Gastrocnemius medialis (tissue), 4 donors: ENCODE measurements around the gene ZNF207. TPM values are rescaled to one million over a fixed set of nuclear protein-coding genes. Genes with fewer than 3 reads are reported as not detected.
A peak's percentile ranks its signal among the peaks of the same experiment; 100 is the strongest.
"Not testable (repeated sequence)": the region's sequence is repeated elsewhere in the genome, so short reads cannot be mapped to it uniquely, and the experiment has no call there.

Source experiments
- ATAC-seq, 2 donors: fragments of 150-250 bp; one replicate each; pipeline ENCODE4 v1.9.1; 2016
- DNase-seq, 2 donors: peaks; one replicate each; pipeline ENCODE4 v3.0.0-alpha.2; 2019
- H3K27ac ChIP-seq, 4 donors: fragments of 200-600 bp; sonication (generic); 1 replicate in 1 of 4; 2 replicates in 3 of 4; pipeline ENCODE4 v1.5.1; 2016 to 2018; ENCODE audit warnings: mild to moderate bottlenecking in 2 of 4, moderate library complexity in 1 of 4
- H3K27me3 ChIP-seq, 3 donors: fragments of 200-600 bp; sonication (generic) in 2 of 3; 1 replicate in 1 of 3; 2 replicates in 2 of 3; pipeline versions ENCODE4 v1.5.1 to v1.6.0; 2016 to 2019; ENCODE audit warnings: mild to moderate bottlenecking in 1 of 3, moderate library complexity in 1 of 3
- H3K36me3 ChIP-seq, 2 donors: fragments of 200-600 bp; sonication (generic) in 1 of 2; one replicate each; pipeline ENCODE4 v1.5.1; 2017 to 2018
- H3K4me1 ChIP-seq, 2 donors: fragments of 200-600 bp; sonication (generic) in 1 of 2; one replicate each; pipeline ENCODE4 v1.5.1; 2016 to 2017; ENCODE audit warnings: mild to moderate bottlenecking in 2 of 2
- H3K4me3 ChIP-seq, 4 donors: fragments of 200-600 bp; sonication (generic) in 3 of 4; 1 replicate in 1 of 4; 2 replicates in 3 of 4; pipeline ENCODE4 v1.5.1; 2016 to 2019; ENCODE audit warnings: mild to moderate bottlenecking in 2 of 4
- H3K9me3 ChIP-seq, 3 donors: fragments of 200-600 bp; sonication (generic) in 2 of 3; 1 replicate in 1 of 3; 2 replicates in 2 of 3; pipeline ENCODE4 v1.5.1; 2016 to 2019
- CTCF ChIP-seq, 5 experiments: fragments of 450-650 bp in 3 of 5; fragments of 200-600 bp in 2 of 5; sonication (generic) in 2 of 5; IDR thresholded peaks in 4 of 5; conservative IDR thresholded peaks in 1 of 5; 1 replicate in 4 of 5; 2 replicates in 1 of 5; pipeline ENCODE4 v1.5.1; 2016 to 2019; ENCODE audit warnings: antibody characterized with exemption in 5 of 5, mild to moderate bottlenecking in 3 of 5, moderate library complexity in 3 of 5
- POLR2A ChIP-seq, 2 donors: fragments of 450-650 bp; IDR thresholded peaks; one replicate each; pipeline ENCODE4 v1.6.1; 2017; ENCODE audit warnings: antibody characterized with exemption in 2 of 2, mild to moderate bottlenecking in 2 of 2, moderate library complexity in 2 of 2
- in situ Hi-C, 4 donors: fragments of 200-750 bp; cut with MboI; loops; one replicate each; pipeline versions ENCODE4 v1.15.0 to v1.8.0; 2017; ENCODE audit warnings: low sequenced_read_pairs in 4 of 4
- intact Hi-C: fragments of 100-400 bp; cut with DNase I; formaldehyde crosslinking; loops from one replicate; pipeline ENCODE4 v1.15.1; 2023; ENCODE audit warnings: low total_unique reads
- total RNA-seq, 4 donors: library from RNA; depleted of rRNA; stranded (reverse); fragments of >200 nt; gene quantifications; one replicate each; pipeline versions ENCODE4 v1.1.0 to v1.2.3, GENCODE V29; 2016

Gene ZNF207
- total RNA-seq, 4 donors from 2014 or later, result 51.4 to 126 (median 82.4) TPM

GRCh38 chr17:32348483-32348800 is 1.5 kb upstream of the ZNF207 start:
- no peaks in the 10 kb centered on the region for H3K27me3 ChIP-seq
- intact Hi-C loops (no loop called here), in situ Hi-C loops (loop anchor here in 1 of 4 donors (25.0 kb wide), 1 partner anchor 336 kb away; the partner anchor contains the start of gene LRRC37B)
- DNase-seq (no peak), ATAC-seq (no peak)
- H3K36me3 ChIP-seq, result peaks cover 0 to 14% of the 10 kb centered on the region in 2 donors
- H3K4me1 ChIP-seq, result peaks cover 24 to 28% of the 10 kb centered on the region in 2 donors
- no peak overlapping the region for H3K4me3 ChIP-seq
- TF ChIP-seq POLR2A (IDR thresholded peaks at IDR 0.05) (no peak), CTCF (IDR thresholded peaks at IDR 0.05 in 4 of 5, conservative IDR thresholded peaks at IDR 0.05 in 1 of 5) (no peak)
- no peak overlapping the region for H3K27ac ChIP-seq
- no peaks in the 10 kb centered on the region for H3K9me3 ChIP-seq

- H3K27me3 ChIP-seq, result no peaks in the 10 kb centered on the region
- H3K9me3 ChIP-seq, result no peaks in the 10 kb centered on the region
- DNase-seq, result no peak
- no peak for TF ChIP-seq POLR2A (IDR thresholded peaks at IDR 0.05)
- TF ChIP-seq CTCF (IDR thresholded peaks at IDR 0.05 in 4 of 5, conservative IDR thresholded peaks at IDR 0.05 in 1 of 5), result no peak
- intact Hi-C loops (no loop called here), in situ Hi-C loops (loop anchor here in 1 of 4 donors (25.0 kb wide), 1 partner anchor 337 kb away; the partner anchor contains the start of gene LRRC37B)
- H3K4me3 ChIP-seq, result peak overlapping the region; percentile 67 to 96 (median 87)
- peaks cover 32 to 38% of the 10 kb centered on the region in 2 donors for H3K4me1 ChIP-seq
- peaks cover 0 to 22% of the 10 kb centered on the region in 2 donors for H3K36me3 ChIP-seq
- ATAC-seq, result peak in 1 of 2 donors; percentile 22
- H3K27ac ChIP-seq, result peak overlapping the region; percentile 96 to 100 (median 98)
Measured at GRCh38 chr17:32349503-32349853, 479 bp upstream of the ZNF207 start.

- in situ Hi-C loops (loop anchor here in 1 of 4 donors (25.0 kb wide), 1 partner anchor 464 kb away; no protein-coding TSS in a partner anchor), intact Hi-C loops (loop anchor here (5.0 kb wide), 1 partner anchor 131 kb away; no protein-coding TSS in a partner anchor)
- no peaks in the 10 kb centered on the region for H3K9me3 ChIP-seq
- peaks cover 45 to 52% of the 10 kb centered on the region in 2 donors for H3K4me1 ChIP-seq
- no peak for TF ChIP-seq POLR2A (IDR thresholded peaks at IDR 0.05)
- TF ChIP-seq CTCF (IDR thresholded peaks at IDR 0.05 in 4 of 5, conservative IDR thresholded peaks at IDR 0.05 in 1 of 5), result no peak
- no peaks in the 10 kb centered on the region for H3K27me3 ChIP-seq
- ATAC-seq, result peak; percentile 58 to 63
- peak overlapping the region; percentile 67 to 96 (median 87) for H3K4me3 ChIP-seq
- H3K27ac ChIP-seq, result peak overlapping the region; percentile 96 to 100 (median 98)
- peak in 1 of 2 donors; percentile 45 for DNase-seq
- H3K36me3 ChIP-seq, result peaks cover 0 to 31% of the 10 kb centered on the region in 2 donors
Measured at GRCh38 chr17:32350666-32351418, 885 bp downstream of the ZNF207 start.

GRCh38 chr17:32352734-32353133 is 2.8 kb downstream of the ZNF207 start:
- intact Hi-C loops (loop anchor here (5.0 kb wide), 1 partner anchor 130 kb away; no protein-coding TSS in a partner anchor), in situ Hi-C loops (loop anchor here in 1 of 4 donors (25.0 kb wide), 1 partner anchor 465 kb away; no protein-coding TSS in a partner anchor)
- Histone ChIP-seq H3K36me3 (peaks cover 0 to 35% of the 10 kb centered on the region in 2 donors), H3K4me1 (peaks cover 56 to 66% of the 10 kb centered on the region in 2 donors), H3K27ac (peak overlapping the region; percentile 10 to 100 (median 58)), H3K4me3 (peak overlapping the region; percentile 2 to 96 (median 78))
- ATAC-seq, H3K27me3 ChIP-seq, H3K9me3 ChIP-seq, DNase-seq: not testable (repeated sequence)
